Erythroblast (primary cell): ENCODE data around the gene SNX3.

ENCODE experiments used
- GATA1 ChIP-seq: IDR thresholded peaks from 2 replicates; pipeline ENCODE4 v1.6.1; 2011; ENCODE audit warnings: low read depth, mild to moderate bottlenecking, control low read depth, low read length, moderate library complexity
- POLR2A ChIP-seq: IDR thresholded peaks from 2 replicates; pipeline ENCODE4 v1.6.1; 2011; ENCODE audit warnings: mild to moderate bottlenecking, low read length

- TF ChIP-seq POLR2A (no peak), GATA1 (no peak)
These were observed 6.1 kb downstream of the SNX3 start for GRCh38 chr6:108254433-108255410.
